Left kidney (tissue), 2 donors: Measurements from ENCODE around the gene PSKH1. TPM values are rescaled to one million over a fixed set of nuclear protein-coding genes. Genes with fewer than 3 reads are reported as not detected.
"Not testable (repeated sequence)": the region's sequence is repeated elsewhere in the genome, so short reads cannot be mapped to it uniquely, and the experiment has no call there.

ENCODE experiments used
- DNase-seq: peaks from one replicate; pipeline ENCODE4 v3.0.0-alpha.2; 2013
- polyA plus RNA-seq: library from polyadenylated mRNA; unstranded; fragments of 120-200 nt; gene quantifications from one replicate; pipeline ENCODE4 v1.2.1, GENCODE V29; 2013; ENCODE audit not compliant: insufficient read length

The PSKH1 gene
- polyA plus RNA-seq, 1 donor: 33.7 TPM

DNA sequence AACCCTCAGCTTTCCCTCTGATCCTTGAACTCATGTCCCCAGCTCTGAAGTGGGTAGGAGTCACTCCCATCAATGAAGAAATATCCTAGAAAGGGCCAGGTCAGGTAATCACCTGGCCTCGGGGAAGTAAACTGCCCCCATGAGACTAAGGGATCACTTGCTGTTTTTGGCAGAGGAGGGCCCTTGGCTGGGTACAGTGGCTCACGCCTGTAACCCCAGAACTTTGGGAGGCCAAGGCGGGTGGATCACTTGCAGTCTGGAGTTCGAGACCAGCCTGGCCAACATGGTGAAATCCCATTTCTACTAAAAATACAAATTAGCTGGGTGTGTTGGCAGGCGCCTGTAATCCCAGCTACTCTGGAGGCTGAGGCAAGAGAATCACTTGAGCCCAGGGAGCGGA lies 29.0 kb upstream of the PSKH1 start:
- DNase-seq: not testable (repeated sequence)

DNA sequence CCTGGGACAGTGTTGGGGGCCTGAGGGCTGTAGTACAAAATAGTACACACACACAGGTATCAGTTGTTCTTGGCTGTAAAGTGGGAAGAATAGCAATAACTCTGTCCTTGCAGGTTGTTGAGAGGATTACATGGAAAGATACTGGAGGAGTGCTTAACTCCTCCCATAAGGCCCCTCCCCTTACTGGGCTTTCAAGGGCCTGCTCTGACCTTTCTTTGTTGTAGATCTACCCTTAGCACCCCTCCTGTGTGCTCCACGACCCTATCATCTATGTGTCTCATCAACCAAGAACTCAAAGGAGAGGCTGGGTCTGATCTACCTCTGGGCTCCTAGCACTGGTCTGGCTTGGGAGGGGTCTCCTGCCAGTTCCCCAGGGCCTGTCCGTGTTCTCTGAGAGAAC lies 28.5 kb upstream of the PSKH1 start:
- DNase-seq: no peak

DNA sequence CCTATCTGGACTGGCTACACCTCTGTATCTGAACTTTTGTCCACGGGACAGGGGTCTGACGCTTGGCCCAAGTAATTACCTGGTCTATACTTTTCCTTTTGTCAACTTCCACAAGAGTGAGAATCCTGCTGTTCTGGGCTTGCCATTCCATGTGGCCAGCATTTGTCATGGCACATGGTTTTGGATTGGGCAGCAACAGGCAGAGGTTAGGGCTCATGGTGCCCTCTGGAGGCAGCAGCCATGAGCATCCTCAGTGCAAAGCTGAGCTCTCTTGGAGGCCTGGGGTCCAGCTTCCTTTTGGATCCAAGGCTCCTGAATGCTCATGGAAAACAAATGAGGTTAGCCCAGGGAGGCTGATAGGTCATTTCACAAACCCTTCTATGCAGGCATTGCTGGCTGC lies 27.7 kb upstream of the PSKH1 start:
- DNase-seq: no peak

DNA sequence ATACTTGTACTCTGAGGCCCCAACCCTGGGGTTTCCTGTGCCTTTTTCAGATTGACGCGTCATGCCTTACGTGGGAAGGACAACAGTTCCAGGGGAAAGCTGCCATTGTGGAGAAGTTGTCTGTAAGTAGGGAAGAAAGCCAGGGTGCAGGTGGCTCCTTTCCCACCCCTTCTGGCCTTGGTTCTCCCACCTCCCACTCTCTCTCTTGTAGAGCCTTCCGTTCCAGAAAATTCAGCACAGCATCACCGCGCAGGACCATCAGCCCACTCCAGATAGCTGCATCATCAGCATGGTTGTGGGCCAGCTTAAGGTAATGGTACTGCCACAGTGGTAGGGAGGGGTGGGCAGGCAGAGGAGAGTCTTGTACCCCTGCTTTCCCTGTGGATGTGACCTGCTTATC lies 24.8 kb upstream of the PSKH1 start:
- DNase-seq: no peak

DNA sequence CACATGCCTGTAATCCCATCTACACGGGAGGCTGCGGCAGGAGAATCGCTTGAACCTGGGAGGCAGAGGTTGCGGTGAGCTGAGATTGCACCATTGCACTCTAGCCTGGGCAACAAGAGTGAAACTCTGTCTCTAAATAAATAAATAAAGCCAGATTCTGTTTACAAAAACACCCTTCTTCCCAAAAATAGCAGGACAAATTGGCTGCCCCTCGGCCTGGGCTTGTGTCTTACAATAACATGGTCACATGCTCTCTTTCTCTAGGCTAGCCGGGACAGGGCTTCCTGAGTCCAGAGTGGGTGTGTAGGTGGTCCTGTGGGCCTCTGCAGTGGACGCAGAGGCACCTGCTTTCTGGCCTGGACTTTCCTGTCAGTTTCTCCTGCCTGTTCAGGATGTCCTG lies 23.4 kb upstream of the PSKH1 start:
- no peak for DNase-seq

DNA sequence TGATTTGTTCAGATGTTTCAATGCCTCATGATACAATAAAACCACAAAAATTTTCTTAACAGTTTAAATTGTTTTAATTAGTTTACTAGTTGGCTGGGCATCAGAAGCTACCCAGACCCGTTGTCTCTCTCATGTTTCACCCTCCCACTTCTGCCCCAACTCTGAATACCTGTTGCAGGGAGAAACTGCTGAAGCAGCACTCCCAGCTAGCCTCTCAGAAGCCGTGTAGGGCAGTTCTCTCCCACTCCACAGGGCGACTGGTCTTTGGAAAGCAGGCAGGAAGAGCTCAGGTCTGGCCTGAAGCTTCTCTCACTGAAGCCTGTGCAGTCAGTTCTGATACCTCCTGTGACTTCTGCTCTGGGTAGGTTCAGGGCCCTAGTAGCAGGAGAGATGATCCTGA lies 21.8 kb upstream of the PSKH1 start:
- no peak for DNase-seq

DNA sequence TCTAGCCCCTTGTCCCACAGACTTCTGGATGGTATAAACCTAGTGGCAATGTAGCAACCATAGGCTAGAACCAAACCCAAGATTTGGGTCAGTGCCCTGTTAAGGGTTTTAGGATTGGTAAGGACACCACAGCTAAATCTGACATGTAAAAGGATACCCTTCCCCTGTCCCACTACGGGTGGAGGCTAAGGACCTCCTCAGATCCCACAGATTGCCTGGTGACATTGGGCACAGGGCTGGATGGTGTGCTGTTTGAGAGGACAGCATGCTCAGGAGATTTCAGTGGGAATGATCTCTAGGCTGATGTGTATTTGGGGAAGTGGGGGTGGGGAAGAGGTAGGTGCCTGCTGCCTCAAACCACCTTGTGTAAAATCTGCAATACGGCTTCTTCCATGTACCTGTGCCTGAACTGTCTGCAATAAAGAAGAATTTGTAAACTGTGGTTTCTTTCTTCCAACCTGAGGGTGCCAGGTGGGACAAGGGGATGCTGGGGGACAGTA lies 20.9 kb upstream of the PSKH1 start:
- DNase-seq: no peak

DNA sequence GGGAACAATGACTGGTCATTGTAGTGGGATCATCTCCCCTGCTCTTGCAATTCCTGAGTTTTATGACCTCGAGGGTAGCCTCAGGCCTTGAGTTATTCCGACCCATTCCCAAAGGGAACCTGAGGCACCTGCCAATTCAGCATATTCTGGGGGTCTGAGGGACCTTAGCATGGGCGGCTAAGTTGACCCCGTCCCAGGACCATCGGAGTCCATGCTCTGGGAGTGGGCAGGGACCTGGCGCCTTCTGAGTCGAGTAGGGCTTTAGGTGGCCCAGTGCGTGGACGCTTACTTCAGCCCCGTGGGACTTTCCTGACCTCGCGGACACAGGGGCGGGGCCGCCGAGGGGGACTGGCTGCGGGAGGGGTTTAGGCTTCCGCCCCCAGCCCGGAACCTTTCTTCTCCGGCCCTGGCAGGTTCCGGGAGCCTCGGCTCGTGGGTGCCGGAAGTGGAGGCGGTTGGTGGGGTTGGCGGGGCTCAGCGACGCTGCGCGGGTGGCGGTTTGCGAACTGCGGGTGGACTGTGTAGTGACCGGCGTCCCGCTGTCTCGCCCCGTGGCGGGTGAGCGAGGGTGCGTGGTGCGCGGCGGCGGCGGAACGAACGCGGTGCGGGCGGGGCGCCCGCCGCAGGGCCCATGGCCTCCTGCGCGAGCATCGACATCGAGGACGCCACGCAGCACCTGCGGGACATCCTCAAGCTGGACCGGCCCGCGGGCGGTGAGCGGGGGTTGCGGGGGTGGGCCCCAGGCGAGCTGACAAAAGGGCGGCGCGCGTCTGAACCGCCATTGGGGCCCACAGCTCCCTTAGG lies 20.2 kb upstream of the PSKH1 start, which contains the start of gene EDC4:
TSS of gene EDC4 (plus strand) at position 422 of the 804 bp plus-strand sequence. CDS start at position 632, 210 bp downstream.
- DNase-seq: no peak

DNA sequence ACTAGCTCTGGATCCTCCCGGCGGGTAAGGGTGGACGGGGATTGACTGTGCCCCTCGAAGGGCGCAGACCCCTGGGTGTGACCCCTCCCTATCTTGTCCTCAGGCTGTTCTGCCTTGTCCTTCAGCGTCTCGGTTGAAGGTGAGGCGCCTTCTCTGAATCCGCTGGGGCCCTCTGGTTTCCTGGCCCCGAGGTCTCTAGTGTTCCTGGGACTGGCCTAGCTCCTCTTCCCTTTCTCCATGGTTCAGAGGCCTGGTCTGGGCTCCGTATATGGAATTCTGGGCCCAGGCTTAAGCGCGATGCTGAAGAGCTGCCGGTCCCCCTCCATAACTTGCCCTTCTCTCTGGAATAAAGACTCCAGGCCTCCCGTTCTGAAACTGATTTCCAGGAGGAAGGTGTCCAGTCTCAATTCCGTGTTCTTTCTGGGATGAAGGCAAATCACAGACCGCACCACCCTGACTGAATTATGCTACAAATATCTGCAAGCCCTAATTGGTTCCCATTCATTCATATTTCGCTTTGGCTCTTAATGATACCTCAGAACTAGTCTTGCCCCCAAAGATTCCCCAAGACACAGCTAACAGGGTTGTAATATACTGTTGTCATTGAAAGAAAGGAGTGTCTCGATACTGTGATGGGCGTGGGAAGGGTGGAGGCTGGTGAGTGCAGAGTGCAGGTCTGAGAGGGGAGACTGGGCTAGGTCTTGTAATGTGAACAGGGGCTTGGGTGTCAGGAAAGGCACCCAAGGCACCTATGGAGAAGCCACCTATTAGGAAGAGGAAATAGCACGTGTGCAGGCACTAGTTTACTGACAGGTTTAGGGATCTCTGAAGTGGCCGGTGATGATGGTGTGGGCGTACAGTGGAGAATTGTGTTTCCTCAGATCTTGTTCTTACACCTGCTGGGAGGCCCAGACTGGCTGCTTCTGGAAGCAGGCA lies 19.4 kb upstream of the PSKH1 start:
- DNase-seq: no peak

DNA sequence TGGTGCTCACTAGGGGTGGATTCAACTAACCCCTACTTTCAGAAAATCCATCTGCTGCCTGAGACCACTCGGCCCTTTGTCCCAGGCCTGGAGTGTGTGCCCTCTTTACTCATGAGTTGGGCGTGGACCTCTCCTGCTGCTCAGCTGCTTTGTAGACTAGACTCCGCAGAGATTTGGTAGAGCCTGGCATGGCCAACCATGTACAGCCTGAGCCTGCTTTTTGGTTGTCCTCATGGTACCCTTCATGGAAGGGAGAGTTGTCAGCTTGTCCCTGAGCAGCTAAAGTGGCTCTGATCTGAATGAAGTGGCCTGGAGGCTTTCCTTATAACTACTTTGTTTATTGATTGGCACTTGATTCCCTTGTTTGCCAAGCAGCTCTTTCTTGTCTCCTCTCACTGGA lies 18.7 kb upstream of the PSKH1 start:
- no peak for DNase-seq

DNA sequence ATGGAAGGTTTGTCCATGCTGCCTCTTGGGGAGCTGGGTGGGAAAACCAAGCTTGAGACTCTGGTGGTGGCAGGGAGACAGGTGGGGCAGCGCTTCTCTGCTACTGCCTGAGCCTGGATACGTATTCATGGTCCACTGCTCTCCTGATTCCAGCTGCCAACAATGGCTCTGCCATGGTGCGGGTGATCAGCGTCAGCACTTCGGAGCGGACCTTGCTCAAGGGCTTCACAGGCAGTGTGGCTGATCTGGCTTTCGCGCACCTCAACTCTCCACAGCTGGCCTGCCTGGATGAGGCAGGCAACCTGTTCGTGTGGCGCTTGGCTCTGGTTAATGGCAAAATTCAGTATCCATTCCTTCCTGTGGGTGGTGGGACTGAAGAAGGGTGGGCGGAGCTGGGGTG lies 16.0 kb upstream of the PSKH1 start:
- DNase-seq: no peak

DNA sequence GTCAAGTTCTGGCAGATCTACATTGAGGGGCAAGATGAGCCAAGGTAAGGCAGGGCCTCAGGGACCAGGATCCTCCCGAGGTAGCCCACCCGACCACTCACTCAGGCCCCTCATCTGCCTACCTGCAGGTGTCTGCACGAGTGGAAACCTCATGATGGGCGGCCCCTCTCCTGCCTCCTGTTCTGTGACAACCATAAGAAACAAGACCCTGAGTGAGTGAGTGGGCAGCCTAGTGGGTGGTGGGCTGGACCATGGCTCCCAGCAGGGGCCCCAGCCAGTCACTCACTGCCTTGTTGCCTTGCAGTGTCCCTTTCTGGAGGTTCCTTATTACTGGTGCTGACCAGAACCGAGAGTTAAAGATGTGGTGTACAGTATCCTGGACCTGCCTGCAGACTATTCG lies 14.8 kb upstream of the PSKH1 start:
- DNase-seq: no peak

DNA sequence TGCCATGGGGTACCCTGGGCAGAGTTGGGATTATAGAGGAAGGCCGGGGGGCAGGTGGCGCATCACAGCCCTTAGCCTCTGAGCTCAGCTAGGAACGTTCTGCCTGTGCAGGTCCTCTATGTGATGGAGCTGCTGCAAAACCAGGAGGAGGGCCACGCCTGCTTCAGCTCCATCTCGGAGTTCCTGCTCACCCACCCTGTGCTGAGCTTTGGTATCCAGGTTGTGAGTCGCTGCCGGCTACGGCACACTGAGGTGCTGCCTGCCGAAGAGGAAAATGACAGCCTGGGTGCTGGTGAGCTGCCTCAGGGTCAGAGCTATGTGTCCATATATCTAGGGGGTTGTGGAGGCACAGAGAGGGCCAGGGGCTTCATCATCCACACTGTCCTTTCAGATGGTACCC lies 14.2 kb upstream of the PSKH1 start:
- no peak for DNase-seq

DNA sequence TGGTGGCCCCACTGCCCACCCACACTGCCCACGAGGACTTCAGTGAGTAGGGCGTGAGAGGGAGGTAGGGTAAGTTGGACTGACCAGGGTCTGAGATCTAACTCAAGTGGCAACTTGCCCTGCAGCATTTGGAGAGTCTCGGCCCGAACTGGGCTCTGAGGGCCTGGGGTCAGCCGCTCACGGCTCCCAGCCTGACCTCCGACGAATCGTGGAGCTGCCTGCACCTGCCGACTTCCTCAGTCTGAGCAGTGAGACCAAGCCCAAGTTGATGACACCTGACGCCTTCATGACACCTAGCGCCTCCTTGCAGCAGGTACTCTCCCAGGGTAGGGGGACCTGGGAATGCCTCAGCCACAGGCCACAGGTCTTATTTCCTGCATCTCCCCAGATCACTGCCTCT lies 13.6 kb upstream of the PSKH1 start:
- no peak for DNase-seq

DNA sequence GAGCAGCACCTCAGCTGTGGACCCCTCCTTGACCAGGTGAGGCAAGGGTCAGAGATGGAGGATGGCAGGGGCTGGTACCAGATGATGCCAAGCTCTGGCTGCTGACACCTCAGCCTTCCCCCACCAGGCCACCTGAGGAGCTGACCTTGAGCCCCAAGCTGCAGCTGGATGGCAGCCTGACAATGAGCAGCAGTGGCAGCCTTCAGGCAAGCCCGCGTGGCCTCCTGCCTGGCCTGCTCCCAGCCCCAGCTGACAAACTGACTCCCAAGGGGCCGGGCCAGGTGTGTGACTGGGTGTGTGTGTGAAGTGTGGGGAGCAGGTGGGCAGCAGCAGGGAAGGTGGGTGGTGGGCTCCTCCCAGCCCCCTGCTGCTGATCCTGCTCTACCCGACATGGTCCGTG lies 13.1 kb upstream of the PSKH1 start:
- DNase-seq: no peak

DNA sequence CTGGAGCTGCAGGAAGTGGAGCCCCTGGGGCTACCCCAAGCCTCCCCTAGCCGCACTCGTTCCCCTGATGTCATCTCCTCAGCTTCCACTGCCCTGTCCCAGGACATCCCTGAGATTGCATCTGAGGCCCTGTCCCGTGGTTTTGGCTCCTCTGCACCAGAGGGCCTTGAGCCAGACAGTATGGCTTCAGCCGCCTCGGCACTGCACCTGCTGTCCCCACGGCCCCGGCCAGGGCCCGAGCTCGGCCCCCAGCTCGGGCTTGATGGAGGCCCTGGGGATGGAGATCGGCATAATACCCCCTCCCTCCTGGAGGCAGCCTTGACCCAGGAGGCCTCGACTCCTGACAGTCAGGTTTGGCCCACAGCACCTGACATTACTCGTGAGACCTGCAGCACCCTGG lies 12.5 kb upstream of the PSKH1 start:
- no peak for DNase-seq

DNA sequence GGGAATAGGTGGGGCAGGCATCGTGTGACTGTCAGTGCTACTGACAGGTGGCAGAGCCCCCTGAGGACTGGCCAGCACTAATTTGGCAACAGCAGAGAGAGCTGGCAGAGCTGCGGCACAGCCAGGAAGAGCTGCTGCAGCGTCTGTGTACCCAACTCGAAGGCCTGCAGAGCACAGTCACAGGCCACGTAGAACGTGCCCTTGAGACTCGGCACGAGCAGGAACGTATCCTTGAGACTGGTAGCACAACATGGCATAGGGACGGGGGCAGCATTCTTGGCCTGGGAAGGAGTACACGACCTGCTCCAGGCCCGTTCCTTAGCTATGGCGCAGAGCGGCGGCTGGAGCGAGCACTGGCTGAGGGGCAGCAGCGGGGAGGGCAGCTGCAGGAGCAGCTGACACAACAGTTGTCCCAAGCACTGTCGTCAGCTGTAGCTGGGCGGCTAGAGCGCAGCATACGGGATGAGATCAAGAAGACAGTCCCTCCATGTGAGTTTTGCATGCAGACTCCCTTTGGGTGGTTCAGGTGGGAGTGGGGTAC lies 11.4 kb upstream of the PSKH1 start:
- no peak for DNase-seq

DNA sequence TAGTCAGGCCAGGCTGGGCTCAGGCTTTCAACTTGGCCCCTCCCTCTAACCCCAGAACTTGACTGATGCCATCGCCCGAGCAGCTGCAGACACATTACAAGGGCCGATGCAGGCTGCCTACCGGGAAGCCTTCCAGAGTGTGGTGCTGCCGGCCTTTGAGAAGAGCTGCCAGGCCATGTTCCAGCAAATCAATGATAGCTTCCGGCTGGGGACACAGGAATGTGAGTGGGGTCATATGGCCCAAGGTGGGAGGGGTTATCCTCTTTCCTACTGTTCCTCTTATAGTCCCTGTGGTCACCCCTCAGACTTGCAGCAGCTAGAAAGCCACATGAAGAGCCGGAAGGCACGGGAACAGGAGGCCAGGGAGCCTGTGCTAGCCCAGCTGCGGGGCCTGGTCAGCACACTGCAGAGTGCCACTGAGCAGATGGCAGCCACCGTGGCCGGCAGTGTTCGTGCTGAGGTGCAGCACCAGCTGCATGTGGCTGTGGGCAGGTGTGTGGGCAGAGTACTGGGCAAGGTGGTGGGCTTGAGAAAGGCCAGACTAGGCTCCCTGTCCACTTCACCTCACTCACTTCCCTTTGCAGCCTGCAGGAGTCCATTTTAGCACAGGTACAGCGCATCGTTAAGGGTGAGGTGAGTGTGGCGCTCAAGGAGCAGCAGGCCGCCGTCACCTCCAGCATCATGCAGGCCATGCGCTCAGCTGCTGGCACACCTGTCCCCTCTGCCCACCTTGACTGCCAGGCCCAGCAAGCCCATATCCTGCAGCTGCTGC lies 10.5 kb upstream of the PSKH1 start:
- DNase-seq: no peak

DNA sequence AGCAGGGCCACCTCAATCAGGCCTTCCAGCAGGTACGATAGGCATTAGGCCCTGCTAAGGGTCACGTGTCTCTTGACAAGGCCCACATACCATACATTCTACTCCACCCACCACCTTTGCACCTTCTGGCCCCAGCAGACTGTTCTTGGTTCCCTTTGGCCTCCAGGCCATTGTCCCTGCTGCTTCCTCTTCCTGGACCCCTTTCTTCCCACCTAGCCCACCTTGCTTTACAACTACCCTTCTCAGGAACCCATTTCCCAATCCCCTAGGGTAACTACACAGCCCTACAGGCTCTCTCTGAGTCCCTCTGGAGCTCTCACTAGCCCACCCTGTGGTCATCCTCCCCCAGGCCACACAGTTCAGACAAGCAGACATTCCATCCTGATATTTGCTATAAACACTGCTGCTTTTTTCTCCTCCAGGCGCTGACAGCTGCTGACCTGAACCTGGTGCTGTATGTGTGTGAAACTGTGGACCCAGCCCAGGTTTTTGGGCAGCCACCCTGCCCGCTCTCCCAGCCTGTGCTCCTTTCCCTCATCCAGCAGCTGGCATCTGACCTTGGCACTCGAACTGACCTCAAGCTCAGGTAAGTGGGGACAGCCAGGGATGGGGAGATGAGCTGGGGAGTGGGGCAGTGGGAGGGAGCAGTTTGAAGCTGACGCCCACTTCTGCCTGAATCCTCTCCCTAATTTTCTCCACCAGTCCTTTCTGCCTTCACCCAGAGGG lies 9.7 kb upstream of the PSKH1 start:
- DNase-seq: no peak

DNA sequence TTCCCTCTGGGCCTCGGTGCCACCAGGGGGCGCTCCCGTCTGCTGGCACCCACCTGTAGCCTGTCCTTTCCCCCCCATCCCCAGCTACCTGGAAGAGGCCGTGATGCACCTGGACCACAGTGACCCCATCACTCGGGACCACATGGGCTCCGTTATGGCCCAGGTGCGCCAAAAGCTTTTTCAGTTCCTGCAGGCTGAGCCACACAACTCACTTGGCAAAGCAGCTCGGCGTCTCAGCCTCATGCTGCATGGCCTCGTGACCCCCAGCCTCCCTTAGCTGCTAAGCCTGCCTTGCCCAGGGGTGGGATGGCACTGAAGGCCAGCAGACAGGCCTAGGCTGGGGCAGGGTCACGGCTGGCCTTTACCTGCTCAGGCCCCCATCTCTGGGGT lies 9.2 kb upstream of the PSKH1 start:
- no peak for DNase-seq

DNA sequence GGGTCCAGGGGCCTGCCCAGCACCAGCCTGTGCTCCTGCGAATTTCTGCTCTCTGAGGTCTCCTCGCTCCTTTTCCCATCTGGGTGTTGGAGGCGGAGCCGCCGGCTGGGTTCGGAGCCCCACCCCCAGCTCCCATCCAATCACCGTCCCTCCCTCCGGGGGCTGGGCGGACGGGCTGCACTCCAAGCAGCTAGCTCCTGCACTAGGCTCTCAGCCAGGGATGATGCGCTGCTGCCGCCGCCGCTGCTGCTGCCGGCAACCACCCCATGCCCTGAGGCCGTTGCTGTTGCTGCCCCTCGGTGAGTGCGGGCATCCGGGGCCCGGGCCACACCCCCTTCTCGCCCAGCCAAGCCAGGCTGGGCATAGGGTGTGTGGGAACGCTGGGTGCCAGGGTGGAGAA lies 8.4 kb upstream of the PSKH1 start, which contains the start of gene NRN1L:
TSS of gene NRN1L (plus strand) at position 202 of the 400 bp plus-strand sequence. CDS start at position 221, 19 bp downstream.
- peak; percentile 67 for DNase-seq
